Measurements from ENCODE around the gene MFN2.
A peak's percentile ranks its signal among the peaks of the same experiment; 100 is the strongest.
"Not testable (repeated sequence)": the region's sequence is repeated elsewhere in the genome, so short reads cannot be mapped to it uniquely, and the experiment has no call there.

The MFN2 gene

DNA sequence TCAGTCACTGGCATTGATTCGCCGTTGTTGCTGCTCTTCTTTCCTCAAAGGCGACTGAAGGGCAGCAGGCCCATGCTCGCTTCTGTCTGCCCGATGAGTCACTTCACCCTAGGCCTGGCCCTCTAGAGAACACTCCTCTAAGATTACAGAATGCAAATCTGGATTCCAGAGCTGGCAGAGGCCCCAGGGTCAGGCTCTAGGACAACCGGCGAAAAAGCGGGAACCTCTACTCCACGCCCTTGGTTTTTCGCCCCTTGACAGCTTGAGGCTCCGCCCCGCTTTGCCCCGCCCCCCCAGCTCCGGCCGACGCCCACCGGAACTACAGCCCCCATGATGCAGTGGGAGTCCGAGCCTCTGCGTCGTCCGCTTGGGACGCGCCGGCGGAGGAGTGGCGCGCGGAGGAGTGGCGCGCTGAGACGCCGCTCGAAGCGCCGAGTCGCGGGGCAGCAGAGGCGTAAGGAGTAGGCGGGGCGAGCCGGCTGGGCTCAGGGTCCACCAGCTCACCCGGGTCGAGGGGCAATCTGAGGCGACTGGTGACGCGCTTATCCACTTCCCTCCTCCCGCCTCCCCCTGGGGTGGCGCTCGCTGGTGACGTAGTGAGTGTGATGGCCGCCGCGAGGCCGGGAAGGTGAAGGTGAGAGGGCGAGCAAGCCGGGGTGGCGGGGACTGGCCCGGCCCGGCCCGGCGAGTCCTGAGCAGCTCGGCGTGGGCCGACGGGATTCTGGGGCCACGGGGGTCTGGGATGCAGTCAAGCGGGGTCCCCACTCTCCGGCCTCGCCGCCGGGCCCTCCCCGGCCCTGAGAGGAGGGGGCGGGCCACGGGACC, at the start of gene MFN2:
TSS of gene MFN2 (plus strand) at position 594 of the 825 bp plus-strand sequence. CDS start 8,725 bp downstream, outside the sequence.
- DNase-seq (ENCODE audit: low read depth in 3 of 3) = peak; percentile 80 to 93 (median 89)

DNA sequence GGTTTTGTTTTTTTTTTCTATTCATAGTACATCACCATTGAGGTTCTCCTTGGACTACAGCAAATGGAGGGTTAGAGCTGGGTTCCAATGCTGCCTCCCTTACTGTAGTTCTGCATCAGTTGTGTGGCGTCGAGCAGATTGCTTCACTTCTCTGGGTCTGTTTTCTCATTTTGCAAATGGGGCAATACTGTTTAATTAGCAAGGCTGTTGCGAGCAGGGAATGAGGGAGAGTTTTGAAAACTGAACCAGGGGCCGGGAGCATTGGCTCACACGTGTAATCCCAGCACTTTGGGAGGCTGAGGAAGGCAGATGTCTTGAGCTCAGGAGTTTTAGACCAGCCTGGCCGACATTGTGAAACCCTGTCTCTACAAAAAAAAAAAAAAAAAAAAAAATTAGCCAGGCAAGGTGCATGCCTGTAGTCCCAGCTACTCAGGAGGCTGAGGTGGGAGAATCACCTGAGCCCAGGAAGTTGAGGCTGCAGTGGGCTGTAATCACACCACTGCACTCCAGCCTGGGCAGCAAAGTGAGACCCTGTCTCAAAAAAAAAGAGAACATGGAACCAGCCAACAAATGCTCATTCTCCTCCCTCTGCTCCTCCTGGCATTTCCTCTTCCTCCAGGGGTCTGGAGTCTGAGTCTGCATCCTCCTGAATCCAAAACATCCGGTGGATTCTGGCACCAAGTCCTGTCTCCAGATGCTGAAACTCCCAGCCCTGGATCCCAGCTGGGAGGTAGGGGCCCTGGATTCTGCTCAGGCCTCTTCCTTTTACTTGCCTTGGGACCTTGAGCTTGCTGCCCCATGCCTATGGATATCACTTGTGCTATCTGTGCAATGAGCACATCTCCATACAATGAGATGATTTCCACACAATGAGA, 49.4 kb upstream of the MFN2 start:
- DNase-seq (ENCODE audit: low read depth in 3 of 3) = no peak

DNA sequence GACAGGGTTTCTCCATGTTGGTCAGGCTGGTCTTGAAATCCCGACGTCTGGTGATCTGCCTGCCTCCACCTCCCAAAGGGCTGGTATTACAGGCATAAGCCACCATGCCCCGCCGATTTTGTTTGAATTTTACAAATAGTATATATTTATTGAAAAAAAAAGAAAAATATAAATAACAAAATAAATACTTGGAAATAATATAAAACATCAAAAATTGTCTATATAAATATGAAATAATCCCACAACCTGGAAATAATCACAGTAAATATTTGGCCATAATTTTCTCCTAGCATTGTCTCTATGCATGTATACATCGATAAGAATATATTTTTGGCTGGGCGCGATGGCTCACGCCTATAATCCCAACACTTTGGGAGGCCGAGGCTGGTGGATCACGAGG, 48.4 kb upstream of the MFN2 start:
- no peak for DNase-seq (ENCODE audit: low read depth in 3 of 3)

DNA sequence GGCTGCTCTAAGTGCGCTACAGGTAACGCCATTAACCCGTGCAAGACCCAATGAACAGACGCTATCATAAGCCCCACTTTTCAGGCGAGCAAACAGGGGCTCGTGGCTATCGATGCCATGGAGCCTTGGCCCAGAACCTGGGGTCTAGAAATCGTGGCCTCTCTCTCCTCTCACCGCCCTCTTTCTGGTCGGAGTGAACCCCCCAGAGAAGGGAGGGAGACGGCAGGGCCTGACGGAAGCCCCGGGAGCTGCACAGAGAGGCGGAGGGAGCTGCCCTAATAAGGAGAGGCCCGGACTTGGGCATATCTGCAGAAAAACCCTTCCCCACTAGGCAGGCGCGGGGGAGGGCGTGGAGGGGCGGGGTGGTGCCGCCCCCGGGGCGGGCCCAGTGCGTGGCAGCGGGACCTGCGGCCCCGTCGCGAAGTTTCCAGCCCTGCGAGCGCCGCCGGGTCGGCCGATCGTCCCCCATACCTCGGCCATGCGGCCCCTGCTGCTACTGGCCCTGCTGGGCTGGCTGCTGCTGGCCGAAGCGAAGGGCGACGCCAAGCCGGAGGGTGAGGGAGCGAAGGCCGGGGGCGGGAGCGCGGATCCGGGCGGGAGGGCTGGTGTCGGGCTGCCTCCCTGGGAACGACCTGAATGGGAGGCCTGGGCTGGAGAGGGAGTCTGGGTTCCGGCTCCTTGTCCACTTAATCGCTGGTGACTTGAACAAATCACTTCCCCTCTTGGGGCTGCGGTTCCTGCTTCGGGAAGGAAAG, 45.8 kb upstream of the MFN2 start, which contains the start of gene PLOD1:
TSS of gene PLOD1 (plus strand) at position 416 of the 755 bp plus-strand sequence. CDS start at position 479, 63 bp downstream.
- DNase-seq (ENCODE audit: low read depth in 3 of 3) = peak; percentile 69 to 84 (median 72)

DNA sequence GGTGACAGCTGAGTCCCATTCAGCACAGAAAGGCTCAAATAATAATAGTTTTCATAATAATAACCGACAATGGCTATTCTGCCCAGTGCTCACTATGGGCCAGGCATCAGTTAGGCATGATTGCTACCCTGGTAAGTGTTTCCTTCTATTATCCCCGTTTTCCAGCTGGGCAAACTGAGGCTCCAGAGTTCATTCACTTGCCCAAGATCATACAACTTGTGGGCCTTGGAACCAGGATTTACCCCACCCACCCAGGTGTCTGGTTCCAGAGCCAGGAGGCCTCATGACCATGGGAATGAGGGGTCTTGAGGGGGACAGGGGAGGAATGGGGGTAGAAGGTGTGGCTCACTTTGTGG, 45.2 kb upstream of the MFN2 start:
- no peak for DNase-seq (ENCODE audit: low read depth in 3 of 3)

DNA sequence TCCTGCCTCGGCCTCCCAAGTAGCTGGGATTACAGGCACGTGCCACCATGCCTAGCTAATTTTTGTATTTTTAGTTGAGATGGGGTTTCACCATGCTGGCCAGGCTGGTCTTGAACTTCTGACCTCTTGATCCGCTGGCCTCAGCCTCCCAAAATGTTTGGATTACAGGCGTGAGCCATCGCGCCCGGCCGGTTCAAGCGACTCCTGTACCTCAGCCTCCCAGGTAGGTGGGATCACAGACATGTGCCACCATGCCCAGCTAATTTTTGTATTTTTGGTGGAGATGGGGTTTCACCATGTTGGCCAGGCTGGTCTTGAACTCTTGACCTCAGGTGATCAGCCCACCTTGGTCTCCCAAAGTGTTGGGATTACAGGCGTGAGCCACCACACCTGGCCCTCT, 44.5 kb upstream of the MFN2 start:
- DNase-seq (ENCODE audit: low read depth in 3 of 3) = not testable (repeated sequence)

DNA sequence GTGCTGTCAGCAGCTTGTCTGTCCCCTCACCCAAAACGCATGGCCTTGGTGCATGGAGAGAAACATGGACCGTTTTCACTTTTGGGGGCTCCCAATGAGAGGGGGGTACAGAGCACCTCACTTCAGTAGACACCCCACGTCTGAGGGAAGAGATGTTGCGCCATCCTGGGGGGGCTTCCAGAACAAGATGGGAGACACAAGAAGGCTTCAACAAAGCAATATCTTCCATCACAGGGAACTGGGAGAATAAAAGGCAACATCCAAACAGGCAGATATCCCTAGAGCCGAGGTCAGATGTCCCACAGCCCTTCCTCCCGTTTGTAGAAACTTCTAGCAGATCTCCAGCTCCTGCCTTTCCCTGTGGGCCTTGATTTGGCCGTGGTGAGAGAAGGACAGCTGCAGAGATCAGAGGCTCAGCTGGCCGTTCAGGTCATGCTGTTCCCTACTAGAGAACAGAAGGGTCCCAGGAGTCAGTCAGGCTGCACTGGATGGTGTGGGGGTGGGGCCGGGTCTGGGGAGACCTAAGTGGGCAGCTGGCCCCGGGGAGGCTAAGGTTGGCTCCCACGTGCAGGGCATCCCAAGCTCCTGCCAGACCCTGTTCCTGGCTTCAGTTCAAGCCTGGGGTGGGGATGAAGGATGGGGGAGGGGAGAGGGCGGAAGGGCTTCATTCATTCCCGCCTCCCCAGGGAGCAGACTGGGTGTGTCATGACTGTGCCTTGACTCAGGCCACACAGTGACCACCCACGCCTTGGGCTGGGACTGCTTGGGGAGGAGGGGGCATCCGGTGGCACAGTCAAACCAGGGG, 41.3 kb upstream of the MFN2 start:
- DNase-seq (ENCODE audit: low read depth in 3 of 3) = no peak

DNA sequence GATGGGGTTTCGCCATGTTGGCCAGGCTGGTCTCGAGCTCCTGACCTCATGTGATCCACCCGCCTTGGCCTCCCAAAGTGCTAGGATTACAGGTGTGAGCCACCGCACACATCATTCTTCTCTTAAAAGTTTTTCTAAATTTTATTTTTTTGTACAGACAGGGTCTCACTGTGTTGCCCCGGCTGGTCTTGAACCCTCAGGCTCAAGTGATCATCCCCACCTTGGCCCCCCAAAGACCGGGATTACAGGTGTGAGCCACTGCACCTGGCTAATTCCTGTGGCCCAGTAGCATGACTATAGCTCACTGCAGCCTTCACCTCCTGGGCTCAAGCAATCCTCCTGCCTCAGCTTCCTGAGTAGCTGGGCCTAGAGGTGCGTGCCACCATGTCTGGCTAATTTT, 40.5 kb upstream of the MFN2 start:
- not testable (repeated sequence) for DNase-seq (ENCODE audit: low read depth in 3 of 3)

DNA sequence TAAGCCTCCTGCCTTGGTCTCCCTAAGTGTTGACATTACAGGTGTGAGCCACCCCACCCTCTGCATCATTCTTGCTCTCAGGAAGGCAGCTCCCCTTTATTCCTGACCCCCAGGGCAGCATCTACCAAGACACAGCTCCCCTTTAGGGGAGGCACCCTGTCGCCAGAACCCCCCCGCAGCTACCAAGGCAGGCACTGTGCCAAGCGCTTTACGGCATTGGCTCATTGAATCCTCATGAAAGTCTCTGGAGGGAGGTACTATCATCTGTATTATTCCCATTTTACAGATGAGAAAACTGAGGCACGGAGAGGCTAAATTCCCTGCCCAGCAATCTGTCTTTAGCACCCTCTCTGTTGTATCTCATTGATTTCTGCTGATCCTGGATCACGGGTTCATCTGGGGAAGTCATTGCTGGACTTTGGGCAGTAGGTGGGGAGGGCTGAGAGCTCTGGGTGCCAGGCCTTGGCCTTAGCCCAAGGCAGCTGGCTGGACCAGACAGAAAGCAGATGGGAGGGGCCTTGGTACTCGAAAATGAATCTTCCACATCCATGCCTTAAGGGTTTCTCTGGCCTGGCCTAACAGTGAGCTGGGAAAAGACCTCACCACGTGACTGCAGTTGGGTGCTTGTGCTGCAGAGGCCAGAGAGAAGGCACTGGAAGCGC, 39.9 kb upstream of the MFN2 start:
- DNase-seq (ENCODE audit: low read depth in 3 of 3) = no peak

DNA sequence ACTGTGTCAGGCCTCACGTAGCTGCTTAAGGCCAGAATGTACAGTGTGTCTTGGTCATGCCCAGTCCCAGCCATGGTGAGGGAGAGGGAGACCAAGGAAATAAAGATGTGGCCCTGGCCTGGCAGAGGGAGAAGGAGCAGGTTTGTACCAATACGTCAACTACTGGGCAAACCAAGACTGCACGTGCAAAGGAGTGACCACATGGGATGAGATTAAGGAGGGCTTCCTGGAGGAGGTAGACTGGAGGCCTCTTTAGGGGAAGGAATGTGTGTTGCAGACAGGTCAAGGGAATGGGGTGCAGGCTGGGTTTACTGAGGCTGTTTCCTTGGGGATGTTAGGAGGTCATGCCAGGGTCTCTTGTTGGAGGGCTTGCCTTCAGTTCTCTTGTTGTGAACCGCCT, 38.0 kb upstream of the MFN2 start:
- no peak for DNase-seq (ENCODE audit: low read depth in 3 of 3)

DNA sequence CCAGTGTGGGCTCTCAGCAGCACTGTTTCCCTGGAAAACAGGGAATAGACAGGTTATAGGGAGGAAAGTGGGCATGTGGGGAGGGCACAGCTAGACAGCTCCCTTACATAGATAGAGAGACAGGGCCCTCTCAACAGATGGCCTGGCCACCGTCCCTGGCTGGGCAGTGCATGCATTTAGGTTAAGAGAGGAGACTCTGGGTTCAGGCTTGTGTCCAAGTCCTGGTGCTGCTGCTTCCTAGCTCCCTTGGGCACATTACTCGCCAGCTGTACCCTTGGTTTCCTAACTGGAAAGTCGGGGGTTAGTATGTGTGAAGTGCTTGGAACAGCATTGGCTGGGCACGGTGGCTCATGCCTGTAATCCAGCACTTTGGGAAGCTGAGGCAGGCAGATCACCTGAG, 36.6 kb upstream of the MFN2 start:
- no peak for DNase-seq (ENCODE audit: low read depth in 3 of 3)

DNA sequence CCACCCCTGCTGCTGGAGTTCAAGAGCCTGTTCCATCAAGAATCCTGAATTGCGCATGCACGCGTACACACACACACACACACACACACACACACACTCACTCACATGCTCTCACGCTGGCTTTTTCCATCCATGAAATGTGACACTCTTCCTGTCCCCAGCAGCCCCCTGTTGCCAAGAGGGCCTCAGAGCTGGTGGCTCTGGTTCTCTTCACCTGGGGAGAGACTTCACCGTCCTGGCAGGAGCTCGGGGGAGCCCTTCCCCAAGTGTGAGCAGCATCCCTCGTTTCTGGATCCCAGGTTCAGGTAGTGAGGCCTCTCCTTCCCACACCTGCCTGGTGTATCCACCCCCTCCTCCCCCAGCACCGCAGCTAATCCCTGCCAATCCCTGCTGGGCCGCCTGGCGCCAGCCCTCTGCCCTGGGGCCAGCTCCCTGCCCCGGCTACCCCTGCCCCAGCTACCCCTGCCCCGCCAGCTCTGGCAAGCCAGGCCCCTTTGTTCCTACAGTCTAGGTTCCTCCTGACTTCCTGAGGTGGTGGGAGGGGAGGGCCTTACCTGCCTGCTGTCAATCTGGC, 35.8 kb upstream of the MFN2 start:
- DNase-seq (ENCODE audit: low read depth in 3 of 3) = no peak

DNA sequence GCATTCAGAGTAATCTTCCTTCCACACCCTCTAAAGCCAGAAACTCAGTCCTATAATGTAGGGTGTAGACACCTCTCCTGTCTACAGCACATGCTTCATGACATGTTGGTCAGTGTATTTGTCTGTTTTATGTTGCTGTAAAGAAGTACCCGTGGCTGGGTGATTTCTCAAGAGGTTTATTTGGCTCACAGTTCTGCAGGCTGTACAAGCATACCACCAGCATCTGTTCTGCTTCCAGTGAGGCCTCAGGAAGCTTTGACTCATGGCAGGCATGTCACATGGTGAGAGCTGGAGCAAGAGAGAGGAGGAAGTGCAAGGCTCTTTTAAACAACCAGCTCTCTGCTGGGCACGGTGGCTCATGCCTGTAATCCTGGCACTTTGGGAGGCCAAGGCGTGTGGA, 33.6 kb upstream of the MFN2 start:
- DNase-seq (ENCODE audit: low read depth in 3 of 3) = no peak

DNA sequence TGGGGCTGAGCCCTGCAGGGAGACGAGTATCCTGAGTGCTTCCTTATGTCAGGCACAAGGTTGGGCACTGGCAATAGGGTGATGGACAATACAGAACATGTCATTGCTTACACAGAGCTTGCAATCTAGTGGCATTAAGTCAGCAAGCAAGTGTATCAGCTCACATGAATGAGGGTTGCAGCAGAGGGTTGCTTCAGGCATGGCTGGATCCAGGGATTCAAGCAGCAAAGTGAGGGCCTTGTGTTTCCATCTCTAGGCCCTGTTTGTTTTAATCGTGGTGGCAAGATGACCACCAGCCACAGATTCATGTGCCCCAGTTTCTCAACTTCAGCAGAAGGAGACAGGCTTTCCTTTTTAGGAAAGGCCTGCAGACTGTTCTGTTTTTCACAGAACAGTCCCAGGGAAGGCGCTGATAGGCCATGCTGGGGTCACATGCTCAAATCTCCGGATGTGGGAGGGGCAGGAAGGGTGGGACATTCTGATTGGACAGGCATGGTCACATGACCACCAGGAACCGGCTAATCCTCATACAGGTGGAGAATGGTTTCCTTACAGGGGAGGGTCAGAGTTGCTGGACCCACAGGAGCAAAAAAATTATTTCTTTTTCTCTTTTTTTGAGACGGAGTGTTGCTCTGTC, 31.3 kb upstream of the MFN2 start:
- DNase-seq (ENCODE audit: low read depth in 3 of 3) = no peak

DNA sequence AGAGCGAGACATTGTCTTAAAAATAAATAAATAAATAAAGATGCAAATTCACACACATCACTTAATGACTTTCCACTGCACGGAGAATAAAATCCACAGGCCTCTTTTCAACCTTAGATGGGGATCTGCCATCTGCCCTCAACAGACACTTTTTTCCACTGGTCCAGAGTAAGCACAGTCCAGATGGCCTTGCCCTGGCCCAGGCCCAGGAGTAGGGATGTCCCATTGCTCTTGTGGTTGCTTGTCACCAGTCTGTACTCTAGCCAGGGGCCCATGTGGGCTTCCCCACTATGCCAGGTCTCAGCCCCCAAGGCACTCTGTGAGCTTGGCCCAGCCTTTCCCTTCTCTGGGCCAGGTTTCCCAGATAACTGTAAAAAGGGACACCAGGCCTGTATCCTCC, 28.3 kb upstream of the MFN2 start:
- no peak for DNase-seq (ENCODE audit: low read depth in 3 of 3)

DNA sequence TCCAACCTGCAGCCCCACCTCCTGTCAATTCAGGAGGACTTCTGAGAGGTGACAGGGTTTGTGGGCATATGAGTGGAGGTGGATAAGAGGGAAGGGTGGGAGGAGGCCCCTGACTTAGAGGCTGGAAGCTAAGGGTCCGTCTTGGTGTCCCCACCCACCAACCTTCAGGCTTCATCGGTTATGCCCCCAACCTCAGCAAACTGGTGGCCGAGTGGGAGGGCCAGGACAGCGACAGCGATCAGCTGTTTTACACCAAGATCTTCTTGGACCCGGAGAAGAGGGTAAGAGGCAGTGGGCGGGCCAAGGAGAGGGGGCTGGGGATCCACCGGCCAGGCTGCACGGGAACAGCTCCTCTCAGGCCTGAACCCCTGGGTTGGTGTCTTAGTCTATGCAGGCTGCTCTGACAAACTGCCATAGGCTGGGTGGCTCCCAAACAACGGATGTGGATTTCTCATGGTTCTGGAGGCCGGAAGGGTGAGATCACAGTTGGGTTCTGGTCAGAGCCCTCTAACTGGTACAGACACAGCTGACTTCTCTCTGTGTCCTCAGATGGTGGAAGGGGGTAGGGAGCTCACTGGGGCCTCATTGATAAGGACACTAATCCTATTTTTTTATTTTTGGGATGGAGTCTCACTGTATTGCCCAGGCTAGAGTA, 27.7 kb upstream of the MFN2 start:
- DNase-seq (ENCODE audit: low read depth in 3 of 3) = no peak

DNA sequence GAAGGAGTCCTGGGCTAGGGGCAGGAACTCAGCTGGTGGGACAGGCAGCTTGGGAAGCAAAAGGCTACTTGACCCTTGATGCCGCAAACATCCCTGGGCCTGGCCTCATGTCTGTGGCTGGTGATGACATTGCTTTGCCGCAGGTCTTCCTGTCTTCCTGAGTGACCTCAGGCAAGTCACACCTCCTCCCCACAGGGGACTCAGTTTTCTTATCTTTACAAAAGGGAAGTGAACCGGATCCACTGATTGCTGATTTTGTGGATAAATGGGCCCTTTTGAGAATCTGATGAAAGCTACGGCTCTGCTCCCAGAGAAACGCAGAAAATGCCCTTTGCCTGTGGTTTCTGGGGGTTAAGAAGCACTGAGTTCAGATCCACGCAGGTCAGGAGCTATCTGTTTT, 25.0 kb upstream of the MFN2 start:
- no peak for DNase-seq (ENCODE audit: low read depth in 3 of 3)

DNA sequence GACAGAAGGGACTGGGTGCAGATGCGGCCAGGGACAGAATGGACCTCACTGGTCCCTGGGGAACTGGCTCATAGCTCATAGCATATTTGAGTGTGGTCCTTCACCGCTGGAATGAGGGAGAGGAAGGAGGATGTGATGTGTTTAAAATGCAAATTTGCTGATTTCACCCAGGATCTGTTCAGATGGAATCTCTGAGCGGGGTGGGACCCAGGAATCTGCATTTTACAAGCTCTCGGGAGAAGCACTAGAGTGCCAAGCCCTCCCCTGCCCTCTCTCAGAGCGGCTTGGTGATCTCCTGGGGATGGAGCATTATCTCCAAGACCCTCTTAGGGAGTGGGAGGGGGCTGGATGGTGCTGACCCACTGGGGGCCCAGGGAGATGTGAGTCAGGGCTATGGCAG, 22.8 kb upstream of the MFN2 start:
- no peak for DNase-seq (ENCODE audit: low read depth in 3 of 3)

DNA sequence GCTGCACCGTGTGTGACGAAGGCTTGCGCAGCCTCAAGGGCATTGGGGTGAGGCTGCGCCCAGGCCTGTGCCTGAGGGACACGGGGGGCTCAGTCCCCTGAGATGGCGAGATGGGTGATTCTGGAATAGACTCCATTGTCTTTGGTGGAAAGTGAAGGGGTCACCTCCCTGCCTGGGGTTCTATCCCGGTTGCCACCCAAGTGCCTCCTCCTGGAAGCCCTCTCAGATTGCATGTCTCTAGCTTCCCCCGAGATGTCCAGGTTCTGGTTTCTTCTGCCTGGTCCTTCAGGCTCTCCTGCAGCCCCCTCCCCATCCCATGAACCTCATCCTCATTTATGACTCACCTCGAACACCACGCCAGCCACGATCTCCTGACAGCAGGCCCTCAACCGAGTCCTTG, 22.3 kb upstream of the MFN2 start:
- DNase-seq (ENCODE audit: low read depth in 3 of 3) = no peak

Data from stimulated activated CD4-positive, alpha-beta T cell treated with anti-CD3 and anti-CD28 coated beads, TNF-alpha, amount 100 ng/mL, for 48 hours (primary cell).